CD4-positive, alpha-beta T cell treated with Interleukin-17A for 1 hour (primary cell): ENCODE data around the gene CPNE6.
"Not testable (repeated sequence)": the region's sequence is repeated elsewhere in the genome, so short reads cannot be mapped to it uniquely, and the experiment has no call there.

ENCODE experiments used
- DNase-seq: peaks from one replicate; pipeline ENCODE4 v3.0.0-alpha.2; 2020

The CPNE6 gene

DNA sequence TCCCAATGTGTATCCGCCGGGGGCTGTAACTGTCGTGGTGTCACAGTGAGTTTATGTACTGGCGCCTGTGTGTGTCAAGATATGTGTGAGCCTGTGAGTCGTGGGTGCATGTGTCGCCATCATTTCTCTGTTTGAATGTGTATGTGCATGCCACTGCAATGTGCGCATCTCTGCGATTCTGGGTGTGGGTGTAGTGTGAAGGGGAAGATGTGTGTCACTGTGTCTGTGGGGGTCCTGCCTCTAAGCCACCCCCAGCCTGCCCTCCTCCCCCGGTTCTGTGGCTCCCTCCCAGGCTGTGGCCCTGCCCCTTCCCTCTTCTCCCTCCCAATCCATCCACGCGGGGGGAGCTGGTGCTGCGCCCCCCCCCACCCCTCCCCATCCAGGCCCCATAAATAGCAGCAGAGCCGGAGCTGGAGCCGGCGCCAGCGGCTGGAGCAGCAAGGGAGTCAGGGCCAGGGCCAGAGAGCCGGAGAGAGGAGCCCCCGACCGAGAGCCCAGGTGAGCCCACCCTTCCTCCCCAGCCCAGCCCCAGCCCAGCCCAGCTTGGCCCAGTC is at the start of gene CPNE6:
TSS of gene CPNE6 (plus strand) at position 419 of the 554 bp plus-strand sequence. CDS start 1,375 bp downstream, outside the sequence.
- no peak for DNase-seq

DNA sequence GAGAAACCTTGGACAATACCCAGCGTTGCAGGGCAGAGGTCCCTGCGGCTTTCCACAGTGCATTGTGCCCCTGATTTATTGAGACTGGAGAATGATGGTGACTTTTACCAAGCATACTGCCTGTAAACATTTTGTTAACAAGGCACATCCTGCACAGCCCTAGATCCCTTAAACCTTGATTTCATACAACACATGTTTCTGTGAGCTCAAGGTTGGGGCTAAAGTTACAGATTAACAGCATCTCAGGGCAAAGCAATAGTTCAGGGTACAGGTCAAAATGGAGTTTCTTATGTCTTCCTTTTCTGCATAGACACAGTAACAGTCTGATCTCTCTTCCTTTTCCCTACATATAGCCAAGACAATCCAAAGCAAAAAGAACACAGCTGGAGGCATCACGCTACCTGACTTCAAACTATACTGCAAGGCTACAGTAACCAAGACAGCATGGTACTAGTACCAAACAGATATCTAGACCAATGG is 46.4 kb upstream of the CPNE6 start:
- not testable (repeated sequence) for DNase-seq

DNA sequence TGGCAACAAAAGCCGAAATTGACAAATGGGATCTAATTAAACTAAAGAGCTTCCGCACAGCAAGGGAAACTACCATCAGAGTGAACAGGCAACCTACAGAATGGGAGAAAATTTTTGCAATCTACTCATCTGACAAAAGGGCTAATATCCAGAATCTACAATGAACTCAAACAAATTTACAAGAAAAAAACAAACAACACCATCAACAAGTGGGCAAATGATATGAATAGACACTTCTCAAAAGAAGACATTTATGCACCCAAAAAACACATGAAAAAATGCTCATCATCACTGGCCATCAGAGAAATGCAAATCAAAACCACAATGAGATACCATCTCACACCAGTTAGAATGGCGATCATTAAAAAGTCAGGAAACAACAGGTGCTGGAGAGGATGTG is 41.7 kb upstream of the CPNE6 start:
- not testable (repeated sequence) for DNase-seq

DNA sequence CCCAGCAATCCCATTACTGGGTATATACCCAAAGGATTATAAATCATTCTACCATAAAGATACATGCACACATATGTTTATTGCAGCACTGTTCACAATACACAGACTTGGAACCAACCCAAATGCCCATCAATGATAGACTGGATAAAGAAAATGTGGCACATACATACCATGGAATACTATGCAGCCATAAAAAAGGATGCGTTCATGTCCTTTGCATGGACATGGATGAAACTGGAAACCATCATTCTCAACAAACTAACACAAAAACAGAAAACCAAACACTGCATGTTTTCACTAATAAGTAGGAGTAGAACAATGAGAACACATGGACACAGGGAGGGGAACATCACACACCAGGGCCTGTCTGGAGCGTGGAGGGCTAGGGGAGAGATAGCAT is 40.0 kb upstream of the CPNE6 start:
- DNase-seq, result not testable (repeated sequence)

DNA sequence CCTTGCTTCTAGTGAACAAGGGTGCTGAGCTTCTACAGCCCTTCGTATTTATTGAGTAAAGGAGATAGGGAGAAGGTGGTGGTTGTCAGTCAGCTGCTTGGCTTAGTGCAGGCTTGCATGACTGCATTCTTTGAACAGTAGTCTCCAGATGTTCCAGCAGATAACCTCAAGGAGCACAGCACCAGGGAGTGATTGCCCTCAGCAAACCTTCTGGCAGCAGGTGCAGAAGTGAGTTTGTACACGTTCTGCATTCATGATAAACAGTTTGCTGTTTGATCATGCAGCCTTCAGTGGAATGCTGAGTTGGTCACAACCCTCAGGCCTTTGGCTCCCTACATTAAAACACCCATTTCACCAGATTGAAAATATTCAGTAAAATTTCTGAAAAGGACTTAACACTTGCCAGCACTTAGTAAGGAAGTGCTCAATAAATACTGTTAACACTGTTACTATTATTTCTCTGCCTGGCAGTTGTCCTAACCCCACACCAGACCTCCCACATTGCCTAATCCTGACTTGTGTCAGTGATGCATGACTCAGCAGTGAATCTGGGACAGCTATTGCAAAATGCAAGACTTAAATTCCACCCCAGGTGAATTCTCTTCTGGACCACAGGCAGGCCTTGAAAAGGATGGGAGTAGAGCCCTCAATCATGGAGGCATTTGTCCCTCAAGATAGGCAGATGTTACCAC is 38.5 kb upstream of the CPNE6 start:
- DNase-seq, result no peak

DNA sequence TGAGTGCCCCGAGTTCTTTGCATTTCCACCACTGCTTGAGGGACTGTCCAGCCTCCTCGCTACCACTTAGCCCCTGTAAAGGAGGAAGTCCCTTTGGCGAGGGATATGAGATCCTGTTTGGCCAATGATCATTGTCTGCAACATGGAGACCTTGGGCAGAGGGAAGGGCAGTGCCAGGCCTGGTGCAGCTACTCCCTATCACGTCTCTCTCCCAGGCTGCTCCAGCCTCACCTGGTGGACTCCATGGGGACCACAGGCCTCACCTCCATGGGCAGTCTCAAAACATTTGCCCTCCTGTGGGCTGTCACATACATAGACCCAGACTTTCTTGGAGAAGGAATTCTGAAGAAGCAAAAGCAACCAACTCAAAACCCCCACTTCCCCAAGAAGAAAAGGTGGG is 35.6 kb upstream of the CPNE6 start:
- not testable (repeated sequence) for DNase-seq

DNA sequence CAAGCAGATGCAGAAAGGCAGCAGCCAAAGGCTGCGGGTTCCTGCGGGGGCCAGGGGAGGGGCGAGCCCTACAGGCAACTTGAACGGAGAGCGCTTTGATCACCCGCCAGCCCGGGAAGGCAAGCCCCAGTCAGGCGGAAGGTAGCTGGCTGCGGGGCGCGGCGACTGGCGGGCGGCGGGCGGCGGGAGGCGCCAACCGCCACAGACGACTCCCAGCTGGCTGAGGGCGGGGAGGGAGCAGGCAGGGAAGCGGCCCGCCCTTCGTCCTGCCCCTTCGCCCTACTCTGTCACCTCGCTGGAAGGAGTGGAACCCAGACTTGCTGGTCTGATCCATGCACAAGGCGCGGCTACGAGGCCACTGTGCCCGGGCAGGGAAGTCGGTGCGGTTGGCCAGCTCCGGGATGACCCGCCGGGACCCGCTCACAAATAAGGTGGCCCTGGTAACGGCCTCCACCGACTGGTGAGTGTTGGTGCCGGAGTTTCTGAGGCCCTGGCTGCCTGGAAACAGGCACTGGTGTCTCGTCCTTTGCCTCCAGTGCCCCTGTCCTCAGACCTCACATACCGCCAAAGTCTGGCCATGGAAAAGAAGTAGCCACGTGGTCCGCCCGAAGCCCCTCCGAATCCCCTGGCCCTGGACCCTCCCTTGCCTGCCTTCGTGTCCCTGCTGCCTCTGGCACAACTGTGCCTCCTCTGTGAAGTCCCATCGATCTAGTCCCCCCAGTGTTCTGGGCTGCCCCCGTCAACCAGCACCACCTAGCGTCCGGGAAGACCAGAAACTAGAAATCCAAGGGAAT is 35.0 kb upstream of the CPNE6 start:
- DNase-seq, result peak; percentile 71

DNA sequence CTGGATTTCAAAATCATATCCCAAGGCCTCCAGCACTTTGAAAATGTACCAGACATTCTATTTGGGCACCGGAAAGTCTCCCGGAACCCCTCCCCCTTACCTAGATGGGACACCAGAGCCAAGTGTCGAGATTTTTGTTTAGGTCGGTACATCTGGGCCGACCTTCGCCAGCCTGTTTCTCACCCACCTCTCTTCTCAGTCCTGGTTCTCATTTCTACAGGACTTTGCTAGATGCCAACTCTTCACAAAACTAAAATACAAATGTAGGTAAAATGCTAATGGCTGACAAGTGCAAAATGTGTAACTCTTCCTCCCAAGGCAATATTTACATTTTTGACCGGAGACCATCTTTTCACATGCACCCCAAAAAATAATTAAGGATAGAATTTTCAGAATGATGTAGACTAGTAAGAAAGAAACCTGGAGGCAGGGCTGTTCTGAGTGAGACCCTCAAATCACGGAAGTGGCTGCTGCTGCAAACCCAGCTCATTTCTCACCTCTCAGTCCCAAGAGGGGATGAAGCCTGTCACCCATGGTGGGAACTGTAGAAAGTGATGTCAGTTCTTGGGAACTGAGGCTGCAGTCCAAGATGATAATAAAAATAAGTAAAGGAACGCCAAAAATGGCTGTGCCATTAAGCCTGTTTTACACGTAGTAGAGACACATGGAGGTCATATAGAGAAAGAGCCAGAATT is 34.3 kb upstream of the CPNE6 start:
- DNase-seq, result not testable (repeated sequence)

DNA sequence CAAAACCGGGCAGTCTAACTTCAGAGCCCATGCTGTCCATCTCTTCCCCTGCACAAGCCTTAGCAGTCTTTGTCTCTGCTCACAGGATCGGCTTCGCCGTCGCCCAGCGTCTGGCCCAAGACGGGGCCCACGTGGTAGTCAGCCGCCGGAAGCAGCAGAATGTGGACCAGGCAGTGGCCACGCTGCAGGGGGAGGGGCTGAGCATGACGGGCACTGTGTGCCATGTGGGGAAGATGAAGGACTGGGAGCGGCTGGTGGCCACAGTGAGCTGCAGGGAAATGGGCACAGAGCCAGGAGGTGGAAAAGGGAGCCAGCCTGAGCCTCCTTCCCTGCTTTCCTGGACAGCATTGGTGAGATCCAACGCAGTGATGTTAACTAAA is 33.7 kb upstream of the CPNE6 start:
- no peak for DNase-seq

DNA sequence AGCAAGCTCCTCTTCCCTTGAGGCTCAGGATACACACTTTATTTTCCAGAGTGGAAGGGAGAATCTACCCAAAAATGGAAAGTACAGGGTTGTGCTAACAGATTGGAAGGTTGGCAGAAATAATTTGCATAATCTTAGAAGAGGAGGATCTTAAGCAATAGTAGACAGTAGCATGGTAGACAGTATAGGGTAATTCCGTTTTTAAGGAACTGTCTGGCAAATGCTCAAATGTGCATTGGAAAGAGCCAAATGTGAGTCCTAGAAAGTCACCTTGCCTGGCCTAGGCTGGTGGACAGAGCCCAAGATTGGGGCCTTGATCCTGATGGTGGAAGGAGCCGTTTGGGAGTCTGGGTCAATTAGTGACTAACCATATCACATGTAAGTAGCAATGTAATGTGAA is 32.7 kb upstream of the CPNE6 start:
- DNase-seq, result no peak

DNA sequence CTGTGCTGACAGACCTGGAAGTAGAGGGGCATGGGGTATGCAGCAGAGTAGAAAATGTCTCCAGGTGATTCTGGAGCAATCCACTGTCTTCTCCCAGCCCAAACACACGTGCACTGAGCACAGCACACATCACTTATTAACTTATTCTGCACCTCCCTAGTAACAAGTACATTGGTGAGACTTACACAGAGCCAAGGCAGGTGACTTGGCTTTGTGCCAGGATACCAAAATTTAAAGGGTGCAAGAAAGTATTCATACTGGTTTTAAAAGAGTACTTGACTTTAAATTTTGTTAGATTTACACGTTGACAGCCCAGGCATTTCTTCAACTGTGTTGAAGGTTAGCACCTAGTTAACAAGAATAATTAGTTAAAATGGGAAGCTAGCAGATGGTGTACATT is 30.7 kb upstream of the CPNE6 start:
- DNase-seq, result no peak

DNA sequence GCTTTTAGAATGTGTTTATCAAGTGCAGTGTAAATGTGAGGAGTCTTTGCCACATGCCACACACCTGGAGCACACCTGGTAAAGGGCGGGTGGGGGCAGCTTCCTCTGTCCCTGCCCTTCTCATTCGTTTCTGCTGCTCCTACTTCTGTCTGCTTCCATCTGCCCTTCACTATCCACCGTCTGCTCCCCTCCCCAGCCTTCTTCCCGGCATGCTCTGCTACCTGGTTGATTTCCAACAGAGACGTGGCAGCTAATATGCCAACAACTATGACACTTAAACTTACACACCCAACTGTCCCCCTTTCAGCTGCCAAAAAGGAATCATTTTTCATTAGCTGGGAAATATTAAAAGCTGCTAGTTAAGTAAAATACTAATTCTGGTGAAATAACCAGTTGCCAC is 28.6 kb upstream of the CPNE6 start:
- DNase-seq, result no peak

DNA sequence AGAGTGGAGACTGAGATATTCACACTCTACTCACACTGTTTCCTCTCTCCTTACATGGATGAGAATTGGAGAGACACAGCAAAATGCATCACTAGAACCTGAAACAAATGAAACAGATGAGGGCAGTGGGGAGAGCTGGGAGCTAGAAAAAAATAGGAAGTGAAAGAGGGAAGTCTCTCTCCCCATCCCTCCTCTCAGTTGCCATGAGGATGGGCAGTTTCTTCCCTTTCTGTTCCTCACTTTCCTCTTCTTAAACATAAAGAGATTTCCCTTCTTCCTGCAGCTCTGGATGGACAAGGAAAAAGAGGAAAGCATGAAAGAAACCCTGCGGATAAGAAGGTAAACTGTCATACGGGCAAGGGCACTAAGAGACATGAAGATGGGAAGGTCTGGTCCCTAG is 22.4 kb upstream of the CPNE6 start:
- not testable (repeated sequence) for DNase-seq

DNA sequence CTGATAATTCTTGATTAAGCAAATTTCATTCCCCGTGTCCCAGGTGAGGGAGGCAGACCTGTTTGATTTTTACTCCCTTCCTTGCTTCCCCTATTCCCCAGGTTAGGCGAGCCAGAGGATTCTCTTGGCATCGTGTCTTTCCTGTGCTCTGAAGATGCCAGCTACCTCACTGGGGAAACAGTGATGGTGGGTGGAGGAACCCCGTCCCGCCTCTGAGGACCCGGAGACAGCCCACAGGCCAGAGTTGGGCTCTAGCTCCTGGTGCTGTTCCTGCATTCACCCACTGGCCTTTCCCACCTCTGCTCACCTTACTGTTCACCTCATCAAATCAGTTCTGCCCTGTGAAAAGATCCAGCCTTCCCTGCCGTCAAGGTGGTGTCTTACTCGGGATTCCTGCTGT is 20.6 kb upstream of the CPNE6 start:
- DNase-seq, result not testable (repeated sequence)

DNA sequence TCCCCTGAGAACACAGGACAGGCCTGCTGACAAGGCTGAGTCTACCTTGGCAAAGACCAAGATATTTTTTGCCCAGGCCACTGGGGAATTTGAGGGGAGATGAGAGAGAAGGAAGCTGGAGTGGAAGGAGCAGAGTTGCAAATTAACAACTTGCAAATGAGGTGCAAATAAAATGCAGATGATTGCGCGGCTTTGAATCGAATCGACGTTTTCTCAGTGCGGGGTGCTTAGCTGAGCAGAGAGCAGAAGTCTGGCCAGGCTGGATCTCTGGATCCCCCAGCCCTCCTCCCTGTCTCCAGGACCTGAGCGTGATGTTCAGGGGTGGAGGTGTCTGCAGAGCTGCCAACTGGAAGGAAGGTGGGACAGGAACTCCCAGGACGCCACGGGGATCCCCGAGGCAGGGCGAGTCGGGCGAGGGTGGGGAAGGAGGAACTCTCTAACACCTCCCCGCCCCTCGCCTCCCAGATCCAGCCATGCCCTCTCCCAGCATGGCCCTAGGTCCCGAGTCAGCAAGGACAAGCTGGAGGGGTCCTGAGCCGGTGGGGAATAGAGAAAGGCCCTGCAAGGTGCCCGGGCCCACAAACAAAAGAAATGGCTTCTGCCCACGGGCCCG is 20.1 kb upstream of the CPNE6 start:
- DNase-seq, result no peak

DNA sequence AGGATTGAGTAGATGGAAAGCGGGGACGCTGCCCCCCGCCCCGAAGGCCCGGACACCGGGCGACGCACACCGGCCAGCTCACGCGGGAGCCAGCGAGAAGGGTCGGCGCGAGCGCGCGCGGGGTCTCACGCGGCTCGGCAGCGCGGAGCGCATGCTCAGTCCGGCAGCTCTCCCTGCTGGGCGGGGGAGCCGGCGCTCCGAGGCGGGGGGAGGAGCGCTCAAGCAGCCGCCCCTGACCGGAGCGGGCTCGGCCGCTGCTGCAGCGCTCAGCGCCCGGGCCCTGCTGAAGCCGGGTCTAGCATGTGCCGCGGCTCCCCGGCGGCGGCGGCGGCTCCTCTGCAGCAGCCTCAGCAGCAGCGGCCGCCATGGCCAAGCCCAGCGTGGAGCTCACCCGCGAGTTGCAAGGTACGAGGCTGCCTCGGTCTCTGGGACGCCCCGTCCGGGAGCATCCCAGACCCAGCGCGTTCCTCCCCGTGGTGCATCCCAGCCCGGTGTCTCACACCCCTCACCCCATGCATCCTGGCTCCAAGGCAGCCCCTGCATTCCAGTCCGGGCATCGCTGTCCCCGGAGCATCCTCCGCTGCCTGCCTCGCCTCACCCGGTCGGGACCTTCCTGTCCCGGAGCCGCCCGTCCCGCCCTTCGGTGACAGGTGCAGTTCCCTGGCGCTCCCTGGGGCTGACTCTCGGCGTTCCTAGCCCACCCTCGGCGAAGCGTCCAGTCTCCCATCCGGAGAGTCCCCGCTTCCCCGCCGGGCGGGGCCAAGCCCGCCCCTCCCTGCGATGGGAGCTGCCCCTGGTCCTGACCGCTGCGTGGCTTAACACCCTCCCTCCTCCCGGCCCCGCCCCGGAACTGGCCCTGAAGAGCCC is 19.3 kb upstream of the CPNE6 start, which contains the start of gene CARMIL3:
TSS of gene CARMIL3 (plus strand) at position 221 of the 867 bp plus-strand sequence. CDS start at position 366, 145 bp downstream.
- peak; percentile 57 for DNase-seq

DNA sequence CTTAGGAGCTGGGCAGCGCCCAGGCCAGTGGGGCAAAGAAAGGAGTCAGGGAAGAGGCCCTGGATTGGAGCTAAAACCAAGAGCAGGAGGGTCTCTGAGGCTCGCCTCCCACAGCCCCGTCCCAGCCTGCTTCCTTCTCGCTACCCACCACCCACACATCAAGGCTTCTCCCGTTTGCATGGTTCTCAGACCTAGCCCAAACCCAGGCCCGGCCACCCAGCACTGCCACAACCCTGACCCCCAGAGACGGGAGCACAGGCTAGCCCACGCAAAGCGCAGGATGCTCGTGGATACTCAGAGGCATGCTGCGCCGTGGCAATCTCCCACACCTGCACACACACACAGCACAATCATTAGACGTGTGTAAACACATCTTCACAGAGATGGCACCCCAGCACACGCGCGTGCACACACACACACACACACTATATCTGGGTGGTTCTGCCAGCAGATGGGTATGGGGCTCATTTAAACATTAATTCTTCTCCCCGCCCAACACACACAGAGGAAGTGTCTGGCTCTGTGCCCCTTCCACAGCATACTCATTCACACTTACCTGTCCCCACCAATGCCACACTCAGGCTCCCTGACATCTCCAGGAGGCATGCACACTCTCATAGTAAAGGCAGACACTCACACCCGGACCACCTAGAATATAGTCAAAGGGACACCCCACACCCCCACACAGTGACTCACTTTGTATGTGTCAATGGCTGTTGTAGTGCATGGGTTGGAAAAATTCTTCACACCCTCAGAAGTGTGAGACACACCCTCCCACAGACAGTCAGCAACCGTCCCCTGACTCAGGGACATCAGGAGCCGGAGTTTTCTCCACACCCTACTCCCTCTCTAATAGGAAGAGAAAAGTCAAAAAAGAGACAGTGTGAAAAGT is 18.5 kb upstream of the CPNE6 start:
- DNase-seq, result peak; percentile 47

DNA sequence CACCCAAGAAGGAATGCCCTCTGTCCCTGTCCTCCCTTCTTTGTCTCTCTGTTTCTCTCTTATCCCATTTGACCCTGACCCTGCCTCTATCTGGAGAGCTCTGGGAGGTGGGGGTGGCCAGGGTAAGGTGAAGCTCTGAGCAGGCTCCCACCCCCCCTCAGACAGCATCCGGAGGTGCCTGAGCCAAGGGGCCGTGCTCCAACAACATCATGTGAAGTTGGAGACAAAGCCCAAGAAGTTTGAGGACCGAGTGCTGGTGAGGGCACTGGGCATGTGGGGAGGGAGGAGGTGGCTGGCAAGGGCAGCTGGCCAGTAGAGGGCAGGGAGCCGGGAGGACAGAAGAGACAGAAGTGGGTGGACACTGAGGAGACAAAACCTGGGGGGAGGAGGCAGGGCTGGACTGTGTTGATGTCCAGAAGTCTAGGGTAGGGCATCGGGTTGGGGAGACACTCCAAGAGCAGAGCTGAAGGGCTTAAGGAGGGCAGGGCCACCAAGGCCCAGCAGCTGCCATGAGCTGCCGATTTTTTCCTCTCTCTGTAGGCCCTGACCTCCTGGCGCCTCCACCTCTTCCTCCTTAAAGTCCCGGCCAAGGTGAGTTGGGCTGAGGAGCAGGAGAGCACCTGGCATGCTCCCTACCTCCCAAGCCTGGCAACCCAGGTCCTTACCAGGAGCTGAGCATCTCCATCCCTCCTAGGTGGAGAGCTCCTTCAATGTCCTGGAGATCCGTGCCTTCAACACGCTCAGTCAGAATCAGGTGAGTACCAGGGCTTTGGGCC is 17.6 kb upstream of the CPNE6 start:
- no peak for DNase-seq

DNA sequence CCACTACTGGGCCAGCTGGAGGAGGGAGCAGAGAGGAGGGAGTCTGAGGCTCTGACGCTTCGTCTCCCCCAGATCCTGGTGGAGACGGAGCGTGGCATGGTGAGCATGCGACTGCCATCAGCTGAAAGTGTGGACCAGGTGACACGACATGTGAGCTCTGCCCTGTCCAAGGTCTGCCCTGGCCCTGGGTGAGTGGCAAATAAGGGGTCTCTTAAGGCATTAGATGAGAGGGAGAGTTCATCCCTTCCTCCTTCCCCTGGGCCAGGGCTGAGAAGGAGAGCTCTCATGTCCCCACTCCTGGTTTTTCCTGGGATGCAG is 17.1 kb upstream of the CPNE6 start:
- no peak for DNase-seq

DNA sequence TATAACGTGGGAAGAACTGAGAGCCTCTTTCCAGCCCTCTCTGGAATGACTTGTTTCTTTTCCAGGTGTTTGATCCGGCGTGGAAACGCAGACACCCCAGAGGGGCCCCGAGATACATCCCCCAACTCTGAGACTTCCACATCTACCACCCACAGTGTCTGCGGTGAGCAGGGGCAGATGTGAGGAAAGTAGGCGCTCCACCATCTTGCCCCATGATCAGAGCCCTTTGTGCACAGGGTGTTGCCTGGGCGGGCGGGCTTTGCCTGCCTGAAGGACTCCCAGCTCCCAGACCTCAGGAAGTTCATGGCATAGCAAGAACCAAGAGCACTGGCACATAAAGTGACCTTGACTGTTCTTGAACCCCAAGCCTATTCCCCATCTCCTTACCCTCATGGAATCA is 16.7 kb upstream of the CPNE6 start:
- DNase-seq, result no peak
